Stimulated activated CD4-positive, alpha-beta T cell treated with anti-CD3 and anti-CD28 coated beads, Interleukin-4, amount 100 ng/mL, for 1 hour (primary cell): ENCODE data around the gene RFX6.

Experiments
- DNase-seq: peaks from one replicate; pipeline ENCODE4 v3.0.0-alpha.2; 2020

The RFX6 gene

DNA sequence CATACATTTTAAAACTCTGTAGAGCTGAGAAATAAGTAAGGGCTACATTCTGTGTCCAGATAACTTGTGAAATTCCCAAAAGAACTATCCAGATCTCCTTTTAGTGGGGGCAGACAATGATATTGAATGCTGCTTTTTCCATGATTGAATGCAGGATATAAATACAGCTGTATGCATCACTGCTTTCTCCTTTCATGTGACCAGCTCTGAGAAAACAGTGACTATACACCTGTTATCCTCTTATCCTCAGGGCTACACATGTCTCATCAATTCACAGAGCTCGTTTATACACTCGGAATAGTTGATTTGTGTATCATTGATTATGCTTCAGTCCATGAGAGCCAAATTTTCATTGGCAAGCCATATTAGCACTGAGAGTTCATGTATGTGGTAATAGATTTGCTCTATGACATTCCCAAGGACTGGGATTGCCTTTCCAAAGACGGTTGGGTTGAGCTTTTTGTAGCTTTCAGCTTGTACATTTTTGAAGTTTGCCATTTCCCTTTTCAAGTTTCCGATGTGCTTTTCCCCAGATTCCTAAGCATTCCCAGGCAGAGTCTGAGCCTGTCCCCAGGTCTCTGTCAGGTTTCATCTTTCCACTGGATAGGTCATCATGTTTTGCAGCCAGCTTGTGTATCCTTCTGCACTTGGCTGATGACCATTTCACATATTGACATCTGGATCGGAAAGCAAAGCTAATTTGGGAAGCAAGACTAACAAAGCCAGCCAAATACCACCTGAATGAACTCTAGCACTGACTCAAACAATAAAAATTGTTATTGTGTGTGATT, 97.7 kb downstream of the RFX6 start:
- no peak for DNase-seq

DNA sequence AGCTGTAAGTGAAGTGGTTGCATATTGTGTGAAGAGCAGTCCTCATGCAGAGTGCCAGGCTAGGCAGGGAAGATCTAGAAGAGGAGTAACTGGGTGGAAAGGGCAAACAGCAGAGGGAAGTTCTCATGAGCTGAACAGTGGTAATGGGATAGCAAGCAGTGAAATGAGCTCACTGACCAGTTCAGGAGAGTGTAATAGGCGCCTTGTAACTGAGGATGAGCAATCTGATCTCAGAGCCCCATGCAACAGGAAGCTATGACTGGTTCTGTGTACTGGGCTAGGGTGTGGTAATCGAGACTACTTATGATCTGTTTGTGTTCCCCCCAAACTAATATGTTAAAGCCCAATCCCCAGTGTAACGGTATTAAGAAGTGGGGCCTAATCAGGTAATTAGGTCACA, 98.6 kb downstream of the RFX6 start:
- no peak for DNase-seq

DNA sequence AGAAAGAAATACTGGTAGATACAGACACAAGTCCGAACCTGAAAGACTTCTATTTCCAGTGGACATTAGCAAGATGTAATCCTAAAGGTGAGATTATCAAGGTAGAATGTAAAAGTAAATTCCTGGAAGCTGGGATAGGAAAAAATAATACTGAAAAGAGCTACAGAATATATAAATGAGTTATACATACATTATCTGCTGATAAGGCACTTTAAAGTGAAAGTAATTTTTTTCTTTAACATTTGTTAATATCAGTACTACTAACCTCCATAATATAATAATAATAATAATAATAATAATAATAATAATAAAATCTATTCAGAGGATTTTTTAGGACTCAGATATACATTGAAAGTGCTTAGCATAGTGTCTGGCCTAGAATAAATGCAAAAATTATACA, 102.5 kb downstream of the RFX6 start:
- no peak for DNase-seq
